HuH-7.5 (cell line): Measurements from ENCODE around the gene TMEM190.
A peak's percentile ranks its signal among the peaks of the same experiment; 100 is the strongest.

ENCODE experiments used
- DNase-seq: peaks from one replicate; pipeline ENCODE4 v3.0.0; 2011; ENCODE audit warnings: low spot score

The TMEM190 gene

GRCh38 chr19:55352040-55352439 lies 24.6 kb upstream of the TMEM190 start:
- DNase-seq: no peak

GRCh38 chr19:55352549-55353145 lies 24.0 kb upstream of the TMEM190 start:
- no peak for DNase-seq

GRCh38 chr19:55353356-55353802 lies 23.2 kb upstream of the TMEM190 start:
- DNase-seq: no peak

- DNase-seq: peak; percentile 94
Observed at GRCh38 chr19:55353803-55354697, 22.6 kb upstream of the TMEM190 start.

- DNase-seq: no peak
Observed at GRCh38 chr19:55354698-55355212, 21.9 kb upstream of the TMEM190 start, which contains the start of gene COX6B2. Gene COX6B2, minus strand, starts transcription at chr19:55354719. Its CDS starts 198 bp downstream, at chr19:55354521.

GRCh38 chr19:55355213-55355821 lies 21.3 kb upstream of the TMEM190 start:
- no peak for DNase-seq

GRCh38 chr19:55358493-55358892 lies 18.1 kb upstream of the TMEM190 start:
- no peak for DNase-seq

GRCh38 chr19:55358943-55359908 lies 17.4 kb upstream of the TMEM190 start:
- DNase-seq: no peak

- no peak for DNase-seq
Observed at GRCh38 chr19:55360902-55361301, 15.7 kb upstream of the TMEM190 start.

- DNase-seq: no peak
Observed at GRCh38 chr19:55362174-55362989, 14.2 kb upstream of the TMEM190 start.

GRCh38 chr19:55362990-55363716 lies 13.5 kb upstream of the TMEM190 start, which contains the start of gene GARIN5B:
Gene GARIN5B, minus strand, starts transcription at chr19:55363260. Its CDS starts 194 bp downstream, at chr19:55363066.
- DNase-seq: no peak

- no peak for DNase-seq
Observed at GRCh38 chr19:55365245-55365644, 11.4 kb upstream of the TMEM190 start.

GRCh38 chr19:55365964-55366363 lies 10.7 kb upstream of the TMEM190 start:
- no peak for DNase-seq

- no peak for DNase-seq
Observed at GRCh38 chr19:55366790-55367189, 9.8 kb upstream of the TMEM190 start.

GRCh38 chr19:55368106-55368505 lies 8.5 kb upstream of the TMEM190 start:
- no peak for DNase-seq

GRCh38 chr19:55368701-55369563 lies 7.7 kb upstream of the TMEM190 start:
- DNase-seq: peak; percentile 74

GRCh38 chr19:55369653-55370304 lies 6.8 kb upstream of the TMEM190 start:
- peak; percentile 93 for DNase-seq

- no peak for DNase-seq
Observed at GRCh38 chr19:55370305-55370988, 6.2 kb upstream of the TMEM190 start, which contains the start of gene IL11. Gene IL11, minus strand, starts transcription at chr19:55370463. Its CDS starts 153 bp downstream, at chr19:55370310.
